HCT116 (cell line): ENCODE data around the gene ETS1. TPM values are rescaled to one million over a fixed set of nuclear protein-coding genes. Genes with fewer than 3 reads are reported as not detected.

ENCODE experiments used
- ATAC-seq: fragments of 200-7000 bp; cut with Tn5 transposase; 2 replicates; pipeline ENCODE4 v1.9.1; 2020; ENCODE audit warnings: mild to moderate bottlenecking, moderate library complexity
- BruUV-seq: library from RNA; stranded (reverse); fragments of 400-500 nt; replicated peaks from 2 replicates; lab custom pipeline; 2021; lab: Mats Ljungman, UMichigan
- CTCF ChIA-PET: fragments of 300-600 bp; sonication (Branson Sonifier 250); formaldehyde crosslinking; loops from one replicate; lab custom pipeline; 2021; ENCODE audit warnings: antibody characterized with exemption; lab: Charles Lee
- POLR2A ChIA-PET: fragments of 300-600, 350-600 bp; sonication (Branson Sonifier 250); formaldehyde crosslinking; loops from one replicate; lab custom pipeline; 2021; ENCODE audit warnings: antibody characterized with exemption; lab: Charles Lee
- RAD21 ChIA-PET, 2 experiments: fragments of 300-600 bp; sonication (Branson Sonifier 250); formaldehyde crosslinking; loops; one replicate each; lab custom pipeline; 2023; ENCODE audit warnings: low total read pairs in 2 of 2; ENCODE audit not compliant: uncharacterized antibody in 2 of 2, unreplicated experiment in 2 of 2, low non-redundant PET in 1 of 2; lab: Charles Lee
- DNase-seq: peaks from one replicate; pipeline ENCODE4 v3.0.0-alpha.2; 2010; ENCODE audit warnings: low read depth, low spot score
- H2AFZ ChIP-seq: fragments of 200-600 bp; shearing (Covaris generic), sonication (generic); 2 replicates; pipeline ENCODE4 v1.6.1; 2017; ENCODE audit warnings: low read depth, mixed run types, mixed read lengths, antibody characterized with exemption, low read length; ENCODE audit not compliant: poor library complexity, severe bottlenecking
- H3K27ac ChIP-seq: 2 replicates; pipeline ENCODE4 v1.5.1; 2012; ENCODE audit warnings: low read depth, low read length
- H3K27me3 ChIP-seq: fragments of 200-600 bp; sonication (generic); 2 replicates; pipeline ENCODE4 v1.6.1; 2016; ENCODE audit warnings: mixed run types, low read length, mixed read lengths; ENCODE audit not compliant: insufficient read depth
- H3K36me3 ChIP-seq, 2 experiments: fragments of 200-500 bp in 1 of 2; fragments of 200-600 bp in 1 of 2; sonication (Bioruptor generic) in 1 of 2; sonication (generic) in 1 of 2; 2 replicates each; pipeline versions ENCODE4 v1.5.1 to v1.6.1; 2014 to 2016; ENCODE audit warnings: low read length in 2 of 2, inconsistent platforms in 1 of 2, mixed read lengths in 1 of 2, mixed run types in 1 of 2; ENCODE audit not compliant: insufficient read depth in 2 of 2, control insufficient read depth in 1 of 2
- H3K4me1 ChIP-seq, 2 experiments: fragments of 200-600 bp in 1 of 2; sonication (generic) in 1 of 2; 2 replicates each; pipeline versions ENCODE4 v1.5.1 to v1.6.1; 2012 to 2017; ENCODE audit warnings: low read length in 2 of 2, inconsistent platforms in 1 of 2, mild to moderate bottlenecking in 1 of 2, mixed read lengths in 1 of 2, mixed run types in 1 of 2, moderate library complexity in 1 of 2; ENCODE audit not compliant: insufficient read depth in 2 of 2, control insufficient read depth in 1 of 2
- H3K4me2 ChIP-seq: fragments of 200-600 bp; sonication (generic); 2 replicates; pipeline ENCODE4 v1.6.1; 2017; ENCODE audit warnings: mixed run types, low read length, mixed read lengths
- H3K4me3 ChIP-seq, 2 experiments: fragments of 200-600 bp in 1 of 2; sonication (generic) in 1 of 2; replicated peaks in 1 of 2; 2 replicates each; pipeline ENCODE4 v1.5.1; 2011 to 2016; ENCODE audit warnings: low read length in 2 of 2, control low read depth in 1 of 2, low read depth in 1 of 2, mild to moderate bottlenecking in 1 of 2, mixed read lengths in 1 of 2, mixed run types in 1 of 2
- H3K79me2 ChIP-seq: fragments of 200-600 bp; sonication (generic); 2 replicates; pipeline ENCODE4 v1.6.1; 2017; ENCODE audit warnings: mild to moderate bottlenecking, mixed run types, low read length, moderate library complexity, mixed read lengths; ENCODE audit not compliant: insufficient read depth
- H3K9ac ChIP-seq: fragments of 200-600 bp; sonication (generic); 2 replicates; pipeline ENCODE4 v1.6.1; 2016; ENCODE audit warnings: low read length, mixed read lengths
- H3K9me2 ChIP-seq: fragments of 200-600 bp; sonication (generic), shearing (Covaris generic); 2 replicates; pipeline ENCODE4 v1.6.1; 2017; ENCODE audit warnings: mixed run types, mild to moderate bottlenecking, moderate library complexity; ENCODE audit not compliant: insufficient read depth
- H3K9me3 ChIP-seq, 2 experiments: fragments of 200-500 bp in 1 of 2; fragments of 200-600 bp in 1 of 2; sonication (Bioruptor generic) in 1 of 2; sonication (generic) in 1 of 2; 2 replicates each; pipeline ENCODE4 v1.6.1; 2014 to 2017; ENCODE audit warnings: low read length in 2 of 2, mixed read lengths in 2 of 2, inconsistent platforms in 1 of 2, low read depth in 1 of 2, mild to moderate bottlenecking in 1 of 2, mixed run types in 1 of 2, moderate library complexity in 1 of 2; ENCODE audit not compliant: control insufficient read depth in 1 of 2, insufficient read depth in 1 of 2
- H4K20me1 ChIP-seq: fragments of 200-600 bp; sonication (generic), shearing (Covaris generic); 2 replicates; pipeline ENCODE4 v1.6.1; 2017; ENCODE audit warnings: mixed run types, mild to moderate bottlenecking, moderate library complexity; ENCODE audit not compliant: insufficient read depth
- CBX3 ChIP-seq: IDR thresholded peaks from 2 replicates; pipeline ENCODE4 v1.6.1; 2012; ENCODE audit warnings: low read depth
- ELF1 ChIP-seq: IDR thresholded peaks from 2 replicates; pipeline ENCODE4 v1.6.1; 2012; ENCODE audit warnings: low read depth, borderline replicate concordance
- EZH2phosphoT487 ChIP-seq: fragments of 200-600 bp; IDR thresholded peaks from 2 replicates; pipeline ENCODE4 v1.6.1; 2018; ENCODE audit warnings: antibody characterized with exemption, borderline replicate concordance
- MAX ChIP-seq: IDR thresholded peaks from 2 replicates; pipeline ENCODE4 v1.6.1; 2012
- POLR2A ChIP-seq: IDR thresholded peaks from 2 replicates; pipeline ENCODE4 v1.7.0; 2011; ENCODE audit warnings: borderline replicate concordance; ENCODE audit not compliant: insufficient read depth, insufficient read length; ENCODE audit errors: extremely low read depth
- SIN3A ChIP-seq: IDR thresholded peaks from 2 replicates; pipeline ENCODE4 v1.6.1; 2012; ENCODE audit warnings: low read depth
- SP1 ChIP-seq: IDR thresholded peaks from 2 replicates; pipeline ENCODE4 v1.6.1; 2012; ENCODE audit warnings: low read depth
- SRF ChIP-seq: IDR thresholded peaks from 2 replicates; pipeline ENCODE4 v1.6.1; 2012; ENCODE audit warnings: low read depth
- TCF7L2 ChIP-seq: IDR thresholded peaks from 2 replicates; pipeline ENCODE4 v1.7.0; 2011; ENCODE audit warnings: borderline replicate concordance, inconsistent platforms; ENCODE audit not compliant: insufficient read depth, insufficient read length; ENCODE audit errors: extremely low read depth
- ZNF274 ChIP-seq: fragments of 200-500 bp; sonication (Bioruptor generic); IDR thresholded peaks from 2 replicates; pipeline ENCODE4 v1.6.1; 2014; ENCODE audit warnings: mild to moderate bottlenecking, low read depth, low read length, inconsistent platforms
- intact Hi-C: fragments of 100-400 bp; cut with micrococcal nuclease; formaldehyde crosslinking; loops from 2 replicates; pipeline ENCODE4 v1.10.0; 2022
- total RNA-seq: library from RNA; stranded (reverse); gene quantifications from one replicate; pipeline ENCODE4 v1.2.1, GENCODE V29; 2021; ENCODE audit not compliant: unreplicated experiment
- TF ChIP-seq, protein P1 (sequence below): IDR thresholded peaks from 2 replicates; pipeline ENCODE4 v1.6.1; 2012
- TF ChIP-seq, protein P2 (sequence below), 3 experiments: fragments of 200-600 bp in 1 of 3; sonication (generic) in 1 of 3; IDR thresholded peaks in 2 of 3; conservative IDR thresholded peaks in 1 of 3; 2 replicates each; pipeline ENCODE4 v1.5.1; 2012 to 2017; ENCODE audit warnings: low read depth in 2 of 3, low read length in 2 of 3, antibody characterized with exemption in 1 of 3, borderline replicate concordance in 1 of 3, control low read depth in 1 of 3, mild to moderate bottlenecking in 1 of 3, mixed read lengths in 1 of 3, mixed run types in 1 of 3, moderate library complexity in 1 of 3; ENCODE audit not compliant: insufficient read depth in 1 of 3

ETS1 gene
- total RNA-seq, 1 experiment from 2014 or later, result 9.2 TPM

DNA sequence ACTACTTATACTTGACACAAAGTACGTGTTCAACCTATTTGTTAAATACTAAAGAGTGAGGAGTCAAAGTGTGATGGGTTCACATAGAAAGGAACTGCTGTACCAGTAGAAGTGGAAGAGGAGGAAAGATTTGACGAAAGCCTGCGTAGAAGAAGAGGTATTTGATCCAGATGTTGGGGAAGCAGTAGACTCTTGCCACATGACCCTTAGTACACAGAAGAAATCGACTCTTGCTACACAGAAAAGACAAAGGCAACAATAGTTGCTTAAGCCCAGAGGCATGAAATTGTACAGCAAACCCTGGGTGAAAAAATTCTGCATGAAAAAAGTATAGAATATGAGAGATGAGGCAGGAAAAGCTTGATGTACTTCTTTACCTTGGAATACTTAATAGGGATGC, 152.9 kb downstream of the ETS1 start:
- intact Hi-C loops, result no loop called here
- Histone ChIP-seq H3K79me2 (no peaks in the 10 kb centered on the region), H4K20me1 (no peaks in the 10 kb centered on the region), H3K9me2 (no peaks in the 10 kb centered on the region), H3K9ac (no peak overlapping the region), H3K9me3 (no peaks in the 10 kb centered on the region), H2AFZ (peak overlapping the region; percentile 5), H3K27ac (no peak overlapping the region), H3K4me1 (no peaks in the 10 kb centered on the region), H3K4me2 (no peak overlapping the region), H3K36me3 (no peaks in the 10 kb centered on the region), H3K27me3 (no peaks in the 10 kb centered on the region), H3K4me3 (no peak overlapping the region)
- BruUV-seq, result no TSS peak
- TF ChIP-seq MAX, result no peak
- TF ChIP-seq, protein P1, sequence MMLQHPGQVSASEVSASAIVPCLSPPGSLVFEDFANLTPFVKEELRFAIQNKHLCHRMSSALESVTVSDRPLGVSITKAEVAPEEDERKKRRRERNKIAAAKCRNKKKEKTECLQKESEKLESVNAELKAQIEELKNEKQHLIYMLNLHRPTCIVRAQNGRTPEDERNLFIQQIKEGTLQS, result no peak
- TF ChIP-seq SP1, result no peak
- TF ChIP-seq EZH2phosphoT487, result no peak
- no peak for TF ChIP-seq POLR2A
- TF ChIP-seq ZNF274, result no peak
- no peak for TF ChIP-seq SIN3A
- POLR2A ChIA-PET, result no interaction called here
- DNase-seq (no peak), ATAC-seq (no peak)
- CTCF ChIA-PET, result no interaction called here
- RAD21 ChIA-PET, result no interaction called here

DNA sequence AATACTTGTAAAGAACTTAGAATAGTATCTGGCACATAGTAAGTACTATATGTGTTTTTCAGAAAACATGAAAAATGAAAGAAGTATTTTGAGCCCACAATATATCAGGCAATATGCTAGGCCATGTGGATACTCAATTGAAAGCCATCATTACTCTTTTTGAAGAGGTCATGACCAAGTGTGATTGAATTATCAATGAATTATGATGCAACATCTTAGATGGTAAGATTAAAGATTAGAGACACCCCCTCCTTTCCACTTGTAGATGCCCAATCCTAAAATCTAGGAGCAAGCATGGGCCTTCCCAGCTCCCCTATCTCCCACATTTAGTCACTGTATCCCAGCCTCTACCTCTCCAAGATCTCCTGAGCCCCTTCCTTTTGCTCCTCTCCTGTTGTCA, 154.4 kb downstream of the ETS1 start:
- Histone ChIP-seq H4K20me1 (no peaks in the 10 kb centered on the region), H3K4me1 (no peaks in the 10 kb centered on the region), H3K27me3 (no peaks in the 10 kb centered on the region), H3K9me2 (no peaks in the 10 kb centered on the region), H2AFZ (no peak overlapping the region)
- CTCF ChIA-PET, result no interaction called here
- ATAC-seq, result no peak
- no TSS peak for BruUV-seq
- POLR2A ChIA-PET, result no interaction called here
- RAD21 ChIA-PET, result no interaction called here
- TF ChIP-seq SP1 (no peak), SRF (no peak), TCF7L2 (no peak), EZH2phosphoT487 (no peak), SIN3A (no peak), CBX3 (no peak), ELF1 (no peak), POLR2A (no peak), MAX (no peak)
- TF ChIP-seq, protein P2, sequence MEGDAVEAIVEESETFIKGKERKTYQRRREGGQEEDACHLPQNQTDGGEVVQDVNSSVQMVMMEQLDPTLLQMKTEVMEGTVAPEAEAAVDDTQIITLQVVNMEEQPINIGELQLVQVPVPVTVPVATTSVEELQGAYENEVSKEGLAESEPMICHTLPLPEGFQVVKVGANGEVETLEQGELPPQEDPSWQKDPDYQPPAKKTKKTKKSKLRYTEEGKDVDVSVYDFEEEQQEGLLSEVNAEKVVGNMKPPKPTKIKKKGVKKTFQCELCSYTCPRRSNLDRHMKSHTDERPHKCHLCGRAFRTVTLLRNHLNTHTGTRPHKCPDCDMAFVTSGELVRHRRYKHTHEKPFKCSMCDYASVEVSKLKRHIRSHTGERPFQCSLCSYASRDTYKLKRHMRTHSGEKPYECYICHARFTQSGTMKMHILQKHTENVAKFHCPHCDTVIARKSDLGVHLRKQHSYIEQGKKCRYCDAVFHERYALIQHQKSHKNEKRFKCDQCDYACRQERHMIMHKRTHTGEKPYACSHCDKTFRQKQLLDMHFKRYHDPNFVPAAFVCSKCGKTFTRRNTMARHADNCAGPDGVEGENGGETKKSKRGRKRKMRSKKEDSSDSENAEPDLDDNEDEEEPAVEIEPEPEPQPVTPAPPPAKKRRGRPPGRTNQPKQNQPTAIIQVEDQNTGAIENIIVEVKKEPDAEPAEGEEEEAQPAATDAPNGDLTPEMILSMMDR (IDR thresholded peaks at IDR 0.05 in 2 of 3, conservative IDR thresholded peaks at IDR 0.05 in 1 of 3; ENCODE audit: borderline replicate concordance in 1 of 3, insufficient read depth in 1 of 3, low read depth in 2 of 3, low read length in 2 of 3), result no peak
- TF ChIP-seq, all 23 proteins: peak for 0
- Histone ChIP-seq H3K9me3 (no peaks in the 10 kb centered on the region), H3K79me2 (no peaks in the 10 kb centered on the region), H3K4me2 (no peak overlapping the region), H3K9ac (no peak overlapping the region), H3K36me3 (no peaks in the 10 kb centered on the region), H3K27ac (no peak overlapping the region), H3K4me3 (no peak overlapping the region)
- intact Hi-C loops, result no loop called here
- no peak for DNase-seq
